HG03378 (cell line): ENCODE measurements around the gene SMIM36.
"Not testable (repeated sequence)": the region's sequence is repeated elsewhere in the genome, so short reads cannot be mapped to it uniquely, and the experiment has no call there.

Source experiments
- ATAC-seq: cut with Tn5 transposase; IDR thresholded peaks from one replicate; pipeline ENCODE4 v1.9.1; 2021; ENCODE audit warnings: mild to moderate bottlenecking, moderate library complexity; ENCODE audit not compliant: unreplicated experiment

Gene SMIM36

GRCh38 chr17:55456307-55457240 lies 54.7 kb downstream of the SMIM36 start:
- no peak for ATAC-seq

GRCh38 chr17:55454906-55455474 lies 56.3 kb downstream of the SMIM36 start:
- no peak for ATAC-seq

- ATAC-seq: no peak
Observed at GRCh38 chr17:55453839-55454557, 57.3 kb downstream of the SMIM36 start.

- ATAC-seq: no peak
Observed at GRCh38 chr17:55452139-55452790, 59.0 kb downstream of the SMIM36 start.

GRCh38 chr17:55451758-55452138 lies 59.5 kb downstream of the SMIM36 start:
- ATAC-seq: no peak

- ATAC-seq: no peak
Observed at GRCh38 chr17:55451203-55451641, 60.0 kb downstream of the SMIM36 start.

- no peak for ATAC-seq
Observed at GRCh38 chr17:55450232-55450825, 60.9 kb downstream of the SMIM36 start.

GRCh38 chr17:55448681-55449080 lies 62.6 kb downstream of the SMIM36 start:
- ATAC-seq: no peak

GRCh38 chr17:55446581-55447205 lies 64.6 kb downstream of the SMIM36 start:
- no peak for ATAC-seq

- ATAC-seq: not testable (repeated sequence)
Observed at GRCh38 chr17:55446004-55446403, 65.2 kb downstream of the SMIM36 start.

- peak; percentile 80 for ATAC-seq
Observed at GRCh38 chr17:55444471-55445441, 66.5 kb downstream of the SMIM36 start.

- ATAC-seq: no peak
Observed at GRCh38 chr17:55443904-55444303, 67.3 kb downstream of the SMIM36 start.

GRCh38 chr17:55442953-55443683 lies 68.1 kb downstream of the SMIM36 start:
- no peak for ATAC-seq

- no peak for ATAC-seq
Observed at GRCh38 chr17:55442462-55442861, 68.8 kb downstream of the SMIM36 start.

- no peak for ATAC-seq
Observed at GRCh38 chr17:55441544-55441943, 69.7 kb downstream of the SMIM36 start.

- no peak for ATAC-seq
Observed at GRCh38 chr17:55440391-55440790, 70.9 kb downstream of the SMIM36 start.

GRCh38 chr17:55437159-55437605 lies 74.1 kb downstream of the SMIM36 start:
- ATAC-seq: peak; percentile 71
